NCI-H748 treated with DMSO at 0.1 percent for 48 hours (cell line): ENCODE measurements around the gene IQCF6.
"Not testable (repeated sequence)": the region's sequence is repeated elsewhere in the genome, so short reads cannot be mapped to it uniquely, and the experiment has no call there.

ENCODE experiments used
- DNase-seq: peaks from one replicate; lab custom pipeline; 2025; lab: John Stamatoyannopoulos, UW

IQCF6 gene

DNA sequence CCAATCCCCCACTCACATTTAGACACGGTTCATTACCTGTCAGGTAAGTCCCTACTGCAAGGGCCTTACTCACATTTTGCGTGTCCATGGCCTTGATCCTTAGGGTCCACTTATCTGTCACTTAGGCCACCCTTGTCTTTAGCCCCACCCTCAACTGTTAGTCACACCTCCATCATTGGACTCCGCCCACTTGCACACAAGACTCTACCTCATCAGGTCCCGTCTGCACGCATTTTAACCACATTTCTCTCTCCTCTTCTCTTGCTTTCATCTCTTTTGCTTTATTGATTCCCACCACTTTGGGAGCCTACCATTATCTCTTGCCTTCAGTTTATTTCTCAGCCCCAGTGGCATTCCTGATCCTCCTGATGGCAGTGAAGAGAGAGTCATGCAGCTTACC lies at the start of gene IQCF6:
Gene IQCF6, minus strand, starts transcription at position 101 of the 400 bp plus-strand sequence. Its CDS starts 13 bp downstream, at position 88.
- DNase-seq = no peak

DNA sequence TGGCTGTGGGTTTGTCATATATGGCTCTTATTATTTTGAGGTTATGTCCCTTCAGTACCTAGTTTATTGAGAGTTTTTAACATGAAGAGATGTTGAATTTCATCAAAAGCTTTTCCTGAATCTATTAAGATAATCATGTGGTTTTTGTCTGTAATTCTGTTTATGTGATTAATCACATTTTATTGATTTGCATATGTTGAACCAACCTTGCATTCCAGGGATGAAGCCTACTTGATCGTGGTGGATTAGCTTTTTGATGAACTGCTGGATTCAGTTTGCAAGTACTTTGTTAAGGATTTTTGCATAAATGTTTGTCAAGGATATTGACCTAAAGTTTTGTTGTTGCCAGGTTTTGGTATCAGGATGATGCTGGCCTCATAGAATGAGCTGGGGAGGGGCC lies 49.3 kb upstream of the IQCF6 start:
- DNase-seq = no peak

DNA sequence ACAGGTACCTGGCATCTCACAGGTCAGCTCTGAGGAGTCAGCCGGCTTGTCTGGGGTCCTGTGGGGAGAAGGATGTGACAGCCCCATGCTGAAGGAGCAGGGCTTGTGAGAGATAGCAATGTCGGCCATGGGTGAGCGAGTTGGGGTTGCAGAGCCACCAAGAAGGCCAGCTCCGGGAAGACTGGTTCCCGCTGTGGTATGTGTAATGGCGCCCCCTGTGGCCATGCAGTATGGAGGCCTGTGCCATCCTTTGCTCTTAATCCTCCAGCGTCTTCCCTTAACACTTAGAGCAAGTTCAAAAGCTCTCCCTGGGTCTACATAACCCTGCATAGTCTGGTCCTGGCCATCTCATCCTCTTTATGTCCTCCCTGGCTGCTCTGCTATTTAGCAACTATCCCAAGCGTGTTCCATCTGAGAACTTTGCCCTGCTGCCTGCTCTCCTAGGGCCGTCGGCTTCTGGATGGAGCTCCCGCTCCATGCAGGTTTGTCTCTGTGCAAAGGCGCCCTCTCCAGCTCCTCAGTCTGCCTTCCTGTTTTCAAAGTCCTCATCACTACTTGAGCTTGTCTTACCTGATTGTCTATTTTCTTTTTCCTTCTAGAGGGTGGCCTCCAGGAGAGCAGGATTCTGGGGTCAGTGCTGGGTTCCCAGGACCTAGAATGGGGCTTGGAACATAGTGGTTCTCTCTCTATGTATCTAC lies 40.8 kb upstream of the IQCF6 start:
- DNase-seq = no peak

GRCh38 chr3:51819151-51819550 lies 40.1 kb upstream of the IQCF6 start:
- no peak for DNase-seq

GRCh38 chr3:51817375-51817774 lies 38.3 kb upstream of the IQCF6 start:
- no peak for DNase-seq

DNA sequence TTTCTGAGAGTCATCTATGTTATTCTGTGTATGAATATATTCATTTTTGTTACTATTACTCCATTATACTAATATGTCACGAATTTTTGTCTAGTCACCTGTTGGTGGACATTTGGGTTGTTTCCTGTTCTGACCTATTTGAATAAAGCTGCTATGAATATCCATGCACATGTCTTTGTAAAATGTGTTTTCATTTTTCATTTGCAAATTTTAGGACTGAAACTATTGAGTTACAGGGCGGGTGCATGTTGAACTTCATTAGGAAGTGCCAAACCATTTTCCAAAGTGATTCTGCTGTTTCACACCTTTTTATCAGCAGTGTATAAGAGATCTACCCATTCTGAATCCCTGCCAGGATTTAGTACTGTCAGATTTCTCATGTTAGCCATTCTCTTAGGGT lies 37.7 kb upstream of the IQCF6 start:
- no peak for DNase-seq

DNA sequence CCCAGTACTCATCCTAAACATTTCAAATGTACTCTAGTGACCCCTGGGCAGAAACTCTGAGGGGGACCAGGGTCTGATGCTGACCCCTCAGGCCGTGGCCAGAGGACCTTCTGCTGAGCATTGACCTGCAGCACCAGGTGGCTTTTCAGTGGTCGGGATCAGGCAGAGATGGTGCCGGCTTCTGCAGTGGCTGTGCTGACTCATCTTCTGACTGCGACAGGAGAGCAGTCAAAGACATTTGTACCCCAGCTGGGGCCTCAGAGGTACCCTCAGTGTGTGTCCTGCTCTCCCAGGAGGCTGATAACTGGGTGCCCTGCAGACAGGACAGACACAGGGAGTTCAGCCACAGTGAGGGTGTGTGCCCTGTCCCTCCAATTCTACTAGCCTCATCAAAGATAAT lies 36.6 kb upstream of the IQCF6 start:
- no peak for DNase-seq

GRCh38 chr3:51814034-51814433 lies 35.0 kb upstream of the IQCF6 start:
- DNase-seq = no peak

GRCh38 chr3:51813539-51813938 lies 34.5 kb upstream of the IQCF6 start:
- no peak for DNase-seq

- no peak for DNase-seq
Observed at GRCh38 chr3:51808934-51809333, 29.9 kb upstream of the IQCF6 start.

DNA sequence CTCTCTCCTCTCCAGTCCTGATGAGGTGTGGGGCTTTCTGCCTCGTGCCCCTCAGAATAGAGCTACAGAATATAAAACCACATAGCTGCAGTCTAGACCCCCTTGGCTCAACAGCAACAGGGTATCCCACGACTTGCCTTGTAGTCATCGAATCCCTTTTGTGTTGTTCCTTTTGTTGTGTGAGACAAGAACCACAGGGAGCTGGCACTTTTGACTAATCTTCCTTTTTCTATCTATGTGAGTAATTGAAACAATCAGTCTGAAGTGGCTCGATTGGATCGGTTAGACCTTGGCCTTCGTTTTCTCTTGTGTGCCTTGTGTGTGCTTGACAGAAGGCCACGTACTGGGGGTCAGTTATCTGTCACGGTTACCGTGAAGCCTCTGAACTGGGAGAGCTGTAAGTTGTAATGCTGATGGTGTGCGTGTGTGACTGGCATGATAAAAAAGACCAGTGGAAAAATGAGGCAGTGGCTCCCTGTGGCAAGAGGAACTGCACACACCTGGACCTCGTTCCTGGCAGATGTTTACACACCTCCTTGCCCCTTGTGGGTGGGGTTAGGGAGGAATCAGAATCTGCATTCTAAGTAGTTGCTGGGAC lies 23.2 kb upstream of the IQCF6 start:
- no peak for DNase-seq

DNA sequence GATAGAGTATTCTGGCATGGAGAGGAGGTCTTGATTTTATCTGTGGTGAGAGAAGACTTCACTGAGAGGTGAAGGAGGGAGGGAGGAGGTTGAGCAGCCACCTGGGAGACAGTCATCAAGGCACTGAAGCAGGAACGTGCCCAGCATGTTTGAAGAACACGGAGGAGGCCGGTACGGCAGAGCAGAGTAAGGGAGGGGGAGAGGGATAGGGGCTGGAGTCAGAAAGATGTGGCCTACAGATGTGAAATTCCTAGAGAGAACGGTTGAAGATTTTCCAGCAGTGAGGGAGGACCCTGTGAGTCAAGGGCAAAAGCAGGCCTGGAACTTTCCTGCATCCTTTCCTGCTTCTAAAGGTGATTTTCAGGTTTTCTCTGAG lies 21.7 kb upstream of the IQCF6 start:
- DNase-seq = no peak

DNA sequence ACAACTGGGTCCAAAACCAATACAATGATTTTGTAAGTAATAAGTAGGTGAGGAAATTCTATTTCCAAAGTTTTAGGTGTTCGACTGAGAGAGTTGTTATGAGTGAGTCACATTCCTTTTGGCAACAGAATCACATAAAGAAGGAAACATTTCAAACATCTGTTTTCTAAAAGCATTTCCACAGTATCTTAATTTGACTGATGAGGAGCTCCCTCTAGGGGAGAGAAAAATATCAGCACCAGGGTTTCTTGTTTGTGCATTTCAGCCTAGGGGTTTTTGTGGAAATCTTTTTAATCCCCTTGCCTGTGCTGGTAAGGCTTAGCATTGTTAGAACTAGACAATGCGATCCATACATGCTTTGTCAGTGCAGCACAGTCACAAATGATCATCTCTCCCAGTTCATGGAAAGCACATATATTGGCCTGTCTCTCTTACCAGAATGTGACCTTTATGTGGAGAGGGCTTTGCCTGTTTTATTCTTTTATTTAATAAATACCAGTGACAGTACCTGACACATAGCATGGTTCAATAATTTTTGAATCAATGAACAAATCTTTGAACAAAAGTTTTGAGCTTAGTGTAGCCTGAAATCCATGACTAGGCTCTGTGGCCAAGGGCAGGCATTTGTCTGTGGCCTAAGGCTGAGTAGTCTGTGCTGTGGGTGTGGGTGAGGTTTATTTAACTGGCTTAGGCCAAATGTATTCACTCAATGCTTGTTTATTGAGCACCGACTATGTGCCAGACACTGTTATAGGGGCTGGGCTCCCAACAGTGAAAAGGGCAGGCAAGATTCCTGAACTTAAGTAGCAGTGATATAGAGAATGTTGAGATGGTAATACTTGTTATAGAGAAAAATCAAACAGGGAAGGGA lies 21.1 kb upstream of the IQCF6 start:
- no peak for DNase-seq

GRCh38 chr3:51798411-51798963 lies 19.4 kb upstream of the IQCF6 start:
- DNase-seq = no peak

- DNase-seq = no peak
Observed at GRCh38 chr3:51796854-51797253, 17.8 kb upstream of the IQCF6 start.

DNA sequence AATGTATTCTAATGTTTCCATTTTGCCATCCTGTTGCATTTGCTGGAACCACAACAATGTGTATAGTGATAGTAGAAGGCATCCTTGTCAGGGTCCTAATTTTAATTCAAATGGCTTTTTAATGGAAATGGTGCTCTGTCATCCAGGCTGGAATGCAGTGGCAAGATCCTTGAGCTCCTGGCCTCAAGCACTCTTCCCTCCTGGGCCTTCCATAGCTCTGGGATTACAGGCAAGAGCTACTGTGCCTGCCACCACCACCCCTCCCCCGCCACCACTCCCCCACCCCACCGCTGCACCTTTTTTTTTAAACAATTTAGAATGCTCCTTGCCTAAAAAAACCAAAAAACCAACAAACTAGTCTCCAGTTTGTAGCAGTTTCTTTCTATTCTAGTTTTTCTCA lies 15.2 kb upstream of the IQCF6 start:
- DNase-seq = no peak

DNA sequence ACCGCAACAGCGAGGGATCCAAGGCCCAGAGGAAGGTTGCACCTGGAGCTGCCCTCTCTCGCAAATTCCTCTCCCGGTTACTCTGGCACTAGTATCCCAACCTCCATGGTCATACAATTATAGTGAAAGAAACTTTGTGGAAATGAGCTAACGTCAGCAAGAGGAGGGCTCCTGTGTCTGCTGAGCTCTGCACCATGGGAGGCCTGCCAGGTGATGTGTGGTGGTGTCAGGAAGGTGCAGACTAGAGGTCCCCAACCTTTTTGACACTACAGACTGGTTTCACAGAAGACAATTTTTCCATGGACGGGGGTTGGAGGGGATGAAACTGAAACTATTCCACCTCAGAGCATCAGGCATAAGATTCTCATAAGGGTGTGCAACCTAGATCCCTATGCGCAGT lies 13.2 kb upstream of the IQCF6 start:
- DNase-seq = no peak

DNA sequence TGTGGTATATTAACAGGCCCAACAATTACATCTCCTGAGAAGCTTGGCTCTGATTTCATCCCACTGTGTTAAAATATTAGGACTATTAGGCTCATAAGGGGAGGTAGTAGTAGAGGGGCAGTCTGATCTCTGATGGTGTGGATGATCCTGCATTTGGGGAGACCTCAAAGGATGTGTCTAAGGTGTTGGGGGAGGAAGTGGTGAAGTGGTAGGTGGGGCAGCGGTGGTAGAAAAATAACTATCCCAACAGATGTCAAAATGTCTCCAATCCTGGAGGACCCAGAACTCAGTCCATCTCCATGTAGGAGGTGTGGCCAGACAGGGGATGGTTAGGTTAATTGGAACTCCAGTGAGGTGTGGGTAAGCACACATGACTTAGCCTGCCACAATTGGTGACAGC lies 10.4 kb upstream of the IQCF6 start:
- DNase-seq = no peak

DNA sequence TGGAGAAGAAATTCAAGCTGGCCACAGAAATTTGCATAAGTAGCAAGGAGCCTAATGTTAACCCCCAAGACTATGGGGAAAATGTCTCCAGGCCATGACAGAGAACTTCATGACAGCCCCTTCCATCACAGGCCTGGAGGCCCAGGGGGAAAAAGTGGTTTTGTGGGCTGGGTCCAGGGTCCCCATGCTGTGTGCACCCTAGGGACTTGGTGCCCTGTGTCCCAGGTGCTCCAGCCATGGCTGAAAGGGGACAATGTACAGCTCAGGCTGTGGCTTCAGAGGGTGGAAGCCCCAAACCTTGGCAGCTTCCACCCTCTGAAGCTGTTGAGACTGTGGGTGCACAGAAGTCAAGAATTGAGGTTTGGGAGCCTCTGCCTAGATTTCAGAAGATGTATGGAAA lies 8.5 kb upstream of the IQCF6 start:
- DNase-seq = not testable (repeated sequence)

- no peak for DNase-seq
Observed at GRCh38 chr3:51786267-51786666, 7.2 kb upstream of the IQCF6 start.

- DNase-seq = no peak
Observed at GRCh38 chr3:51778554-51778953, 483 bp downstream of the IQCF6 start.

DNA sequence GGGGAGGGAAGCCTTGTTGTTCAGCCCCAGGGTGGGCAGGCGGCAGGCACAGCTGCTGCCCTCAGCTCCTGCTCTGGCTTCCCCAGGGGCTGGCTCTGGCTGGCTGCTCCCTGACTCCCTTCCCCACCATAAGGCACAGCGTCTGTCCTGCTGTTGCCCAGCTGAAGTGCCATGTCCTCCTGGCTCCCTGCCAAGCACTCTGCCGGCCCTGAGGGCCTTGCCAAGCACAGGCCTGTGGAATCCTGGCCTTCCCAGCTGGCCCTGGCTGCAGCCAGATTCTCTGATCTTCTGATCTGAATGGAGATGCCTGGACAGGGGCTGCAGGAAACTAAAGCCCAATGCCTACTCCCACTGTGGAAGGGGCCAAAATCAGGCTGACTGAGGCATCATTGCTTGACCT lies 1.1 kb downstream of the IQCF6 start:
- no peak for DNase-seq

DNA sequence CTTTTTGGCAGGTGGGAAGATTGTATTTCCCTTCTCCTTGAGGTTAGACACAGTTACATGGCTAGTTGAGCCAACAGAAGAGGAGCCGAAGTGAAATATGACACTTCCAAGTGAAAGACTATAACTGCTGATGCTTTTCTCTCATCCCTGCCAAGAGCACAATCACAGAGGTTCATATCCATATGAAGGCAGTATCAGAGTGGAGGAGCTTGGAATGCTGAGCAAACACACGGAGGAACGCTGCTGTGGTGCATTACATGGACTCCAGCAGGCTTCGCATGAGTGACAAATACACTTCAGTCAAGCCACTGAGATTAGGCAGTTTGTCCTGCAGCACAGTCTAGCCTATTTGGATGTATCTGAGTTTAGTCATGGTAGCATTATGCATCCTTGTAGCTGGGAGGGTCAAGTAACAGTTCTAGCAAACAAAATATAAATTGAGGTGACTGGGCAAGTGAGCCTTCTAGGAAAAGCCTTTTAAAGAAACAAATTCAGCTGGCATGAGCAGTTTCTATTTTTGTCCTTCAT lies 5.4 kb downstream of the IQCF6 start:
- DNase-seq = no peak
